ENCODE measurements around the gene SHLD3. TPM values are rescaled to one million over a fixed set of nuclear protein-coding genes. Genes with fewer than 3 reads are reported as not detected.

SHLD3 gene
- total RNA-seq, 3 donors from 2014 or later (not counting 1 experiment from before 2014, with no cell fraction given): 11.0 to 16.7 (median 12.7) TPM

- no peaks in the 10 kb centered on the region for H3K4me1 Mint-ChIP-seq
- H3K36me3 Mint-ChIP-seq: no peaks in the 10 kb centered on the region
- no peaks in the 10 kb centered on the region for H3K9me3 ChIP-seq (ENCODE audit: control insufficient read depth, insufficient read depth, low read length)
- H3K27ac ChIP-seq (ENCODE audit: low read length): no peak overlapping the region
- no peaks in the 10 kb centered on the region for H3K9me3 Mint-ChIP-seq
- H3K4me3 ChIP-seq (ENCODE audit: low read length): no peak overlapping the region
- DNase-seq (no peak), ATAC-seq (no peak)
- H3K36me3 ChIP-seq (ENCODE audit: control insufficient read depth, insufficient read depth, low read length): peaks cover 29% of the 10 kb centered on the region
- no peak for TF ChIP-seq CTCF (IDR thresholded peaks at IDR 0.05)
- WGBS (ENCODE audit: insufficient coverage): 100% methylated on average over 1 of the region's 2 CpGs
- no peaks in the 10 kb centered on the region for H3K4me1 ChIP-seq (ENCODE audit: control insufficient read depth, insufficient read depth, low read length)
- H3K4me3 Mint-ChIP-seq: no peak overlapping the region
- H3K27ac Mint-ChIP-seq: no peak overlapping the region
- H3K27me3 ChIP-seq (ENCODE audit: control insufficient read depth, insufficient read depth, low read length): no peaks in the 10 kb centered on the region
- intact Hi-C loops (cut with micrococcal nuclease): no loop called here
- no peaks in the 10 kb centered on the region for H3K27me3 Mint-ChIP-seq (ENCODE audit: low read depth in 2 of 2)
Measured at GRCh38 chr5:65654713-65655112, 29.9 kb downstream of the SHLD3 start.

- peaks cover 11 to 15% of the 10 kb centered on the region in 2 donors for H3K4me1 Mint-ChIP-seq
- peaks cover 20% of the 10 kb centered on the region for H3K36me3 Mint-ChIP-seq
- Histone ChIP-seq H3K4me3 (ENCODE audit: low read length) (no peak overlapping the region), H3K27me3 (ENCODE audit: control insufficient read depth, insufficient read depth, low read length) (no peaks in the 10 kb centered on the region), H3K9me3 (ENCODE audit: control insufficient read depth, insufficient read depth, low read length) (no peaks in the 10 kb centered on the region), H3K36me3 (ENCODE audit: control insufficient read depth, insufficient read depth, low read length) (peaks cover 36% of the 10 kb centered on the region), H3K27ac (ENCODE audit: low read length) (no peak overlapping the region), H3K4me1 (ENCODE audit: control insufficient read depth, insufficient read depth, low read length) (no peaks in the 10 kb centered on the region)
- H3K4me3 Mint-ChIP-seq: no peak overlapping the region
- TF ChIP-seq CTCF (IDR thresholded peaks at IDR 0.05): no peak
- ATAC-seq (no peak), DNase-seq (no peak)
- intact Hi-C loops (cut with micrococcal nuclease): no loop called here
- 100% methylated on average over 1 of the region's 1 CpG for WGBS (ENCODE audit: insufficient coverage)
- no peaks in the 10 kb centered on the region for H3K9me3 Mint-ChIP-seq
- H3K27ac Mint-ChIP-seq: peak overlapping the region; percentile 19 to 57
- no peaks in the 10 kb centered on the region for H3K27me3 Mint-ChIP-seq (ENCODE audit: low read depth in 2 of 2)
Measured at GRCh38 chr5:65663804-65664521, 39.1 kb downstream of the SHLD3 start.

GRCh38 chr5:65668696-65669095 lies 43.9 kb downstream of the SHLD3 start:
- H3K36me3 Mint-ChIP-seq: peaks cover 7% of the 10 kb centered on the region
- DNase-seq (no peak), ATAC-seq (no peak)
- Histone ChIP-seq H3K27me3 (ENCODE audit: control insufficient read depth, insufficient read depth, low read length) (no peaks in the 10 kb centered on the region), H3K4me1 (ENCODE audit: control insufficient read depth, insufficient read depth, low read length) (no peaks in the 10 kb centered on the region), H3K4me3 (ENCODE audit: low read length) (no peak overlapping the region), H3K36me3 (ENCODE audit: control insufficient read depth, insufficient read depth, low read length) (peaks cover 36% of the 10 kb centered on the region), H3K9me3 (ENCODE audit: control insufficient read depth, insufficient read depth, low read length) (no peaks in the 10 kb centered on the region), H3K27ac (ENCODE audit: low read length) (no peak overlapping the region)
- no peaks in the 10 kb centered on the region for H3K27me3 Mint-ChIP-seq (ENCODE audit: low read depth in 2 of 2)
- no peak for TF ChIP-seq CTCF (IDR thresholded peaks at IDR 0.05)
- 72% methylated on average over 5 of the region's 7 CpGs for WGBS (ENCODE audit: insufficient coverage)
- intact Hi-C loops (cut with micrococcal nuclease): no loop called here
- peaks cover 8% of the 10 kb centered on the region in 2 donors for H3K4me1 Mint-ChIP-seq
- no peak overlapping the region for H3K27ac Mint-ChIP-seq
- H3K9me3 Mint-ChIP-seq: no peaks in the 10 kb centered on the region
- H3K4me3 Mint-ChIP-seq: no peak overlapping the region

- H3K27me3 ChIP-seq (ENCODE audit: control insufficient read depth, insufficient read depth, low read length): no peaks in the 10 kb centered on the region
- no CpG with 5 or more reads among the region's 1 CpG for WGBS (ENCODE audit: insufficient coverage)
- H3K4me1 ChIP-seq (ENCODE audit: control insufficient read depth, insufficient read depth, low read length): no peaks in the 10 kb centered on the region
- H3K27ac ChIP-seq (ENCODE audit: low read length): no peak overlapping the region
- H3K36me3 ChIP-seq (ENCODE audit: control insufficient read depth, insufficient read depth, low read length): peaks cover 25% of the 10 kb centered on the region
- no peaks in the 10 kb centered on the region for H3K9me3 ChIP-seq (ENCODE audit: control insufficient read depth, insufficient read depth, low read length)
- H3K4me1 Mint-ChIP-seq: no peaks in the 10 kb centered on the region
- H3K4me3 ChIP-seq (ENCODE audit: low read length): no peak overlapping the region
- TF ChIP-seq CTCF (IDR thresholded peaks at IDR 0.05): no peak
- DNase-seq: no peak
- ATAC-seq: no peak
- no peak overlapping the region for H3K27ac Mint-ChIP-seq
- no peaks in the 10 kb centered on the region for H3K36me3 Mint-ChIP-seq
- H3K9me3 Mint-ChIP-seq: no peaks in the 10 kb centered on the region
- intact Hi-C loops (cut with micrococcal nuclease): no loop called here
- H3K4me3 Mint-ChIP-seq: no peak overlapping the region
- H3K27me3 Mint-ChIP-seq (ENCODE audit: low read depth in 2 of 2): no peaks in the 10 kb centered on the region
Measured at GRCh38 chr5:65672796-65673195, 48.0 kb downstream of the SHLD3 start.
